Upper lobe of left lung (tissue), 4 donors: ENCODE measurements around the gene TOP1.

Source experiments
- CTCF ChIP-seq, 6 experiments: fragments of 450-650 bp in 4 of 6; fragments of 200-600 bp in 2 of 6; sonication (generic) in 2 of 6; IDR thresholded peaks; one replicate each; pipeline ENCODE4 v1.5.1; 2016 to 2019; ENCODE audit warnings: antibody characterized with exemption in 6 of 6
- POLR2AphosphoS5 ChIP-seq, 2 donors: sonication (generic); formaldehyde crosslinking; IDR thresholded peaks; one replicate each; pipeline ENCODE4 v1.5.1; 2017; ENCODE audit warnings: antibody characterized with exemption in 2 of 2

GRCh38 chr20:41076776-41077175, 48.2 kb downstream of the TOP1 start:
- no peak for TF ChIP-seq POLR2AphosphoS5 (IDR thresholded peaks at IDR 0.05)
- TF ChIP-seq CTCF (IDR thresholded peaks at IDR 0.05) = no peak
